ENCODE data around the gene RNF227.

RNF227 gene

DNA sequence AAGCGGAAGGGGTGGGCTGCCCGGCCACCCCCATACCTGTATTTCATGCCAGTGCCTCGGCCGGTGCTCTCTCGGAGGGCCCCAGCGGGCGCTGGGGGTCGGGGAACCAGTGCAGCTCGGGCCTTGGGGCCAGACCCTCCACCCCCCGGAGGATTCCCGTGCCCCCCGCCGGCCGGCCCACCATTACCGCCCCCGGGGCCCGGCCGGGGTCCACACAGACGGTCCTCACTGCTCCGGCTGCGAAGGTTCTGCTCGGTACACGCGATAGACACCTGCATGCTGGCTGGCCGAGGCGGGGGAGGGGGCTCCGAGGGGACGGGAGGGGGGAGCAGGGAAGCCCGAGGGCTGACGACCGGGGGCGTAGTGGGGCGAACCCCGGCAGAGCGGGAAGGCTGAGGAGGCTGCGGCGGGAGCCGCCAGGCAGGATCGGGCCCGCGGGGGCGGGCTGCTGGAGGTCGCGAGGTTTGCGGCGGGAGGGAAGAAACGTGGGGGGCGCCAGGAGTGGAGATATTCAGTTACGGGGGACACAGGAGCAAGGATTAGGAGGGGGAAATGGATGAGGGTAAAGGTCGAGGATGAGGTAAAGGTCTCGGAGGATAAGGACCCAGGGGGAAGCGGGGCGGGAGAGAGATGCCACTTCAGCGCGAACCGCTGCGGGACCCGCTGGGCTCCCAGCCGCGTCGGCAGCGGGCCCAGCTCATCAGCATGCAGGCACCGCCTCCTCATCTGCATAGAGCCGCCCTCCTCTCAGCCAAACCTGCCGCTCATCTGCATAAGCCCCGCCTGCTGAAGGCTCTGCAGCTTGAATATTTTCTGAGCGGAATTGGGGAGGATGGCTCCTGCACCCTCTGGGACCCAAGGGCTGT, 13.3 kb upstream of the RNF227 start, which contains the start of gene KCNAB3:
TSS of gene KCNAB3 (minus strand) at position 699 of the 866 bp plus-strand sequence. CDS start at position 278, 421 bp downstream.
- DNase-seq = no peak

- DNase-seq = no peak
Observed at GRCh38 chr17:7927596-7927995, 11.5 kb upstream of the RNF227 start.

- DNase-seq = peak; percentile 38
Observed at GRCh38 chr17:7922845-7923628, 6.9 kb upstream of the RNF227 start.

DNA sequence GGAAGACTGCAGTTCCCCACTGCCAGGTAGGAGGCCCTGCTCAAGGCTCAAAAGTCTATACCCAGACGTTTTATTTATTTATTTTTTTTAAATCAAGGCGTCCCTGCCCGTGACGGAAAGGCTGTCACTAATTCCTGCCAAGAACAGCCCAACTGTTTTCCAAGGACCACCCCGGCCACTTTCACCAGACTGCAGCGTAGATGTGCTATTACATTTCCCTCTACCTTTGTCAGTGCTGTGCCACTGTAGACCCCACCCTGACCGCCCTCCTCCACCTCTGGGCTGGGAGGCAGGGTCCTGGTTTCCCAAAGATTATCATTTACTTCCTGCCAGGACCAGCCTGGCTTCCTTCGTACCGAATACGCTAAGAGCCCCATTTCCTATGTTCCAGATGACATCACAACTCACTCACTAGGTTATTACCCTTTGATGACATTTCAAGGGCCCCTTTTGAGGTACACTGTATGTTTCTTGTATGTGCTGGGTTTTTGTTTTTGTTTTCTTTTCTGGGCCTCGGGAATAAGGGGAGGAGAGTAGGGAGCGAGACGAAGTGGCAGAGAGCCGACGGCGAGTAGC, 6.3 kb upstream of the RNF227 start:
- no peak for DNase-seq

- no peak for DNase-seq
Observed at GRCh38 chr17:7916808-7917207, 719 bp upstream of the RNF227 start.

GRCh38 chr17:7916385-7916682, 245 bp upstream of the RNF227 start:
- DNase-seq = no peak

DNA sequence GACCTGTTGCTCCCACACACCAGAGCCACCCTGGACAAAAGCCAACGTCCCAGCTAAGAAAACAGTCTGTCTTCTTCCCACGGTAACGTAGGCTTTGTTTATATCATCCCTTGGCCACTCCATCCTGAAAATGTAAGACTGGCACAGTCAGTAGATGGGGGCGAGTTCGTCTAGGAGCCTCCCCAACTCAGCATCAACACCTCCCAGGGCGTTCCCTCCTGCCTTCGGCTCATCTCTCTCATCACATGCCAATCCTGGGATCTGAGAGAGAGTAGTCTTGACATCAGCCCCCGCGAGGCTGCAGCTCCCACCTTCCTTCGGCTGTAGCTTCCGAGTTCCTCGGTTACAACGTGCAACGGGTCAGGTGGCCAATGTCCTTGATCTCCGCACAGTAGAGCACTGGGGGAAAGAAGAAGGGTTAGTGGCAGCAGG, 894 bp downstream of the RNF227 start:
- no peak for DNase-seq

DNA sequence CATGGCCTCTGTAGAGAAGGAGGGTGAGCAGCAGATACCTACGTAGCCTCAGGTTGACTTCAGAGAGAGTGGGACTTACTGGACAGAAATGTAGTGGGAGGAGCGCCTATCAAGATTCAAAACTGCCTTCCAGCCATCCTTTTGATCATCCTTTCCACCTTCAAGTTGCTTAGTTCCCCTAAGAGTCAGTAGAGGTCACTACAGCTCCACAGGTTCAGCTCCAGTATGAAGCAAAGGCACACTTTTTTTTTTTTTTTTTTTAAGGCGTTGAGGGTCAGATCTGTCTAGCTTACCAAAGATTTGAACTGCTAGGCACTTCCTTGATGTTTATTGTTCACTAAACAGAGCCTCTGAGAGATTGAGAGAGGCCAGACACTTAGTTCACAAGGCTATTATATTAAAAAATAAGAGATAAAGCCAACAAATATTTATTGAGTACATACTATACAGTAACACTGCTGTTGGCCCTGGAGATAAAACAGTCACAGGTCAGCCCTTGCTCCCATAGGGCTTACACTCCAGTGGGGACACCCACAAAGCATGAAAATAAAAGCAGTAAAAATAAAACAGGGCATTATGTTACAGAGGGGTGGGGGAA, 3.1 kb downstream of the RNF227 start:
- peak; percentile 15 for DNase-seq

DNA sequence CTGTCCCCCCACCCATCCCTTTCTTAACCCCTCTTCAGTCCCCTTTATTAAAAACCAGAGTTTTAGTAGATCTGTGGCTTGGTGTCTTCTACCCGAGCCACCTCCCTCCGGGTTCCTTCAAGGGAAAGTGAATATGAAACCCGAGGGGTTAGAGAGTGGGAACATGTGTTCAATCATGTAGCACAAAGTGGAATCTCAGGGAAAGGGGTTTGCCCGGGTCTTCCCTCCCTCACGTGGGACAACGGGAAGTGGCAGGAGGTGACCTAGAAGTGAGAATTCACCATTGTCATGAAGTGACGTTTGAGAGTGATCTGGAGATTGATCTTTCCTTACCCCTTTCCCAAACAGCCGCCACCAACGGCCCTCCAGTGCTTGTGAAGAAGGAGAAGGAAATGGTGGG, 5.0 kb downstream of the RNF227 start:
- no peak for DNase-seq

DNA sequence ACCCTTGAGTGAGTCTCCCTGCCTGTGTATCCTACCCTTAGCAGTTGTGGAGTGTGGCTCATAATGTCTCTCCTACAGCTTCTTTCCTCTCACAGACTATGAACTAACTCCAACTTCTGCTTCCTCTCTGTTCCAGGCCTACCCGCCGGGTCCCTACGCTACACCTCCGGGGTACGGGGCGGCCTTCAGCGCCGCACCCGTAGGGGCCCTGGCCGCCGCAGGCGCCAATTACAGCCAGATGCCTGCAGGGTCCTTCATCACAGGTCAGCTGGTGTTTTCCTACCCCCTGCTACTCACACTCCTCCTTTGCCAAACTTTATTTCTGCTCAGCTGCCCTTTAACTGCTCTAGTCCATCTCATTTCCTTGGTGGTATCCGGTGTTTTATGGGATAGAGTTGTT, 5.4 kb downstream of the RNF227 start:
- DNase-seq = no peak

DNA sequence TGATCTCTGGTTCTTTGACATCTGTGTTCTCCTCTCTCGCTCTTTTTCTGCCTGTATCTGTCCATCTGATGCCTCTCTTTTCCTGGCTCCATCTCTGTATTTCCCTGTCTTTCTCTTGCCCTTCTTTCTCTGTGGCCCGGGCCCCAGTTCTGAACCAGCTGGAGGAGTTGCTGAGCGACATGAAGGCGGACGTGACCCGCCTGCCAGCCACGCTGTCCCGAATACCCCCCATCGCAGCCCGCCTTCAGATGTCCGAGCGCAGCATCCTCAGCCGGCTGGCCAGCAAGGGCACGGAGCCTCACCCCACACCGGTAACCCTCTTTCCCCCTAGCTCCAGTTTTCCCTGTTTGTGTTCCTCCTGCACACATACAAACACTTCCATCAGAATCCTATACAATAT, 5.8 kb downstream of the RNF227 start:
- no peak for DNase-seq

GRCh38 chr17:7909089-7909488, 7.0 kb downstream of the RNF227 start:
- no peak for DNase-seq

DNA sequence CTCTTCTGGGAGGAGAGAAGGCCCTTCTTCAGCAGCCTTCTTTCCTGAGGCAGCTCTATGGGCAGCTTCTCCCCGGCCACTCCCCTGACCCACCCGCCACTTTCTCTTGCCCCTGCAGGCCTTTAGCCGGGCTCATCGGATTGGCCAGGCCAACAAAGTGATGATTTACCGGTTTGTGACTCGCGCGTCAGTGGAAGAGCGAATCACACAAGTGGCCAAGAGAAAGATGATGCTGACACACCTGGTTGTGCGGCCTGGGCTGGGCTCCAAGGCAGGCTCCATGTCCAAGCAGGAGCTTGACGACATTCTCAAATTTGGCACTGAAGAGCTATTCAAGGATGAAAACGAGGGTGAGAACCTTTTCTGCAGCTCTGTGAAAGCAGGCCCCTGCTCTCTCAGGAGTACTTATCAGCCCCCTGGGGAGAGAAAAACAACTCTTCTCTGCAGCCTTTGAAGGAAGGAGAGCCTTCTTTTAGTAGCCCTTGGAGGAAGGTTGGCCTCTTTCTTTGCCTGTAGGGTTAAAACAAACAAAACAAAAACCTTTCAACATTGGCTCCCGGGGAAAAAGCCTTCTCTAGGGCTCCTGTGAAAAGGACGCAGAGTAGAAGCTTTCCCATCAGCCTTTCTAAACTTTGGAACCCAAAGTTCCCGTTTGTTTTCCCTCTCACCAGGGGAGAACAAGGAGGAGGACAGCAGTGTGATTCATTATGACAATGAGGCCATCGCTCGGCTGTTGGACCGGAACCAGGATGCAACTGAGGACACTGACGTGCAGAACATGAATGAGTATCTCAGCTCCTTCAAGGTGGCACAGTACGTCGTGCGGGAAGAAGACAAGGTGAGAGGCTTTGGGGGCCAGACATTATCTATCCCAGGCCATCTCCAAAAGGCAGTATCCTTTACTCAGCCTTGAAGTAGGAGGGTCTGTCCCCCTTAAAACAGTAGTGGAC, 12.7 kb downstream of the RNF227 start:
- no peak for DNase-seq

- no peak for DNase-seq
Observed at GRCh38 chr17:7897773-7898172, 18.3 kb downstream of the RNF227 start.

DNA sequence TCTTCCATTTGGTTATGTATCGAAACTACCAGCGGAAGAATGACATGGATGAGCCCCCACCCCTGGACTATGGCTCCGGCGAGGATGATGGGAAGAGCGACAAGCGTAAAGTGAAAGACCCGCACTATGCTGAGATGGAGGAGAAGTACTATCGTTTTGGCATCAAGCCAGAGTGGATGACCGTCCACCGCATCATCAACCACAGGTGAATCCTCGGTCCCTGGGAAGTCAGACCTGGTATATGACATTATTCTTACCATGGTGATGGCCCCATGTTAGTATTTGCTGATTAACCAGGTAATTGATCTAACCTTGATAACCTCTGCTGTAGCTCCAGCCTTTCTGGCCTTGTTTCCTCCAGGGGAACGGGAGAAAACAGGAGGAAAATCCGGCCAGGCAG, 19.0 kb downstream of the RNF227 start:
- DNase-seq = no peak

- no peak for DNase-seq
Observed at GRCh38 chr17:7894866-7895265, 21.2 kb downstream of the RNF227 start.

DNA sequence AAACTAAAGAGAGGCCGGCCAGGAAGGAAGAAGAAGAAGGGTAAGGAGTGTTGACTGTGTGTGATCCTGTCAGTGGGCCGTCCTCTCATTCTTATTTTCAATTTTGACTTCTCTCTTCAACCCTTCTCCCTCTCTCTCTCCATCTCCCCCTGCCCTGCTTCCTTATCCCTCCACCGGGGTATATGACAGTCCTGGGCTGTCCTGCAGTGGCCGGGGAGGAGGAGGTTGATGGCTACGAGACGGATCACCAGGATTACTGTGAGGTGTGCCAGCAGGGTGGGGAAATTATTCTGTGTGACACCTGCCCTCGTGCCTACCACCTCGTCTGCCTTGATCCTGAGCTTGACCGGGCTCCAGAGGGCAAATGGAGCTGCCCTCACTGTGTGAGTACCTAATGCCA, 21.9 kb downstream of the RNF227 start:
- no peak for DNase-seq

GRCh38 chr17:7893187-7893880, 22.8 kb downstream of the RNF227 start:
- no peak for DNase-seq

GRCh38 chr17:7889166-7889955, 26.7 kb downstream of the RNF227 start:
- peak; percentile 85 for DNase-seq

DNA sequence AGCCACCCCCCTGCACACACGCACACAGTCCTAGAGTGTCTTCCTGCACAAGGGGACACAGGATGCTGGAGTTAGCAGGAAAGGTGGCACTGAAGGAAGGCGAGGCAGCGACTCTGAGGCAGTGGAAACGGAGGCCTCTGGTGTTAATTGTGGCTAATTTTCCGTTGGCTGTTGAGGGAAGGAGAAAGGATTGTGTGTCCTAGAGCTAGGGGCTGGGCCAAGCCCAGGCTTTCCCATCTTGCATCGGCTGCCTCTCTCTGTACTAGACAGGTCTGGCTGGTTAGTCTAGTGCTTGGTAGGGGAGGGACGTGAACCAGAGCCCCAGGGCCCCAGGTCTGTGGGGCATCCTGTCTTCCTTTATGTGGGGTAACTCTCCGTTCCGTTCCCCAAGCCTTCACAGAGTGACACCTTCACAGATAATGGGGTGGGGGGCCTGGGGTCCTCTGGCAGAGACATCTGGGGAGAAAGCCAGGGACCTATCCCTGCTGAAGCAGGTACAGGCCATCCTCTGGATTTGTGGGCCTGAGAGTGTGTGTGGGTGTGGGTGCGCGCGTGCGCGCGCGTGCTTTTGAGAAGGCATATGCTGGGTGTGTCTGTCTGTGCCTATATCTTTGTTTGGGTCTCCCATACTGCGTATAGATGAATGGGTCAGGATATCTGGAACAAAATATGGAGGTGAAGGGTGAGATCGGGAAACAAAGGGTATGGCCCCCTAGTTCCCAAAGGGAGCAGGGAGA, 27.7 kb downstream of the RNF227 start, which contains the start of gene CHD3:
TSS of gene CHD3 (plus strand) at position 606 of the 737 bp plus-strand sequence. CDS start 212 bp downstream, outside the sequence.
- no peak for DNase-seq

All from NCI-H774 (cell line).